K562 (cell line): ENCODE measurements around the gene BPTF.
"Not testable (repeated sequence)": the region's sequence is repeated elsewhere in the genome, so short reads cannot be mapped to it uniquely, and the experiment has no call there.

Experiments used
- ZBTB1 ChIP-seq: sonication (generic); formaldehyde crosslinking; IDR thresholded peaks from 2 replicates; pipeline ENCODE4 v1.8.1; 2023; ENCODE audit warnings: missing genetic modification reagents, low read depth, mild to moderate bottlenecking, borderline replicate concordance
- TF ChIP-seq, protein P1 (sequence below): fragments of 450-650 bp; conservative IDR thresholded peaks from 2 replicates; pipeline ENCODE4 v1.6.1; 2016; ENCODE audit warnings: missing genetic modification characterization, low read depth, mild to moderate bottlenecking, control low read depth, missing compliant biosample characterization
- TF ChIP-seq, protein P2 (sequence below): fragments of 450-650 bp; formaldehyde crosslinking; IDR thresholded peaks from 2 replicates; pipeline ENCODE4 v1.4.0; 2022; ENCODE audit warnings: missing genetic modification characterization
- TF ChIP-seq, protein P3 (sequence below), 3 experiments: IDR thresholded peaks in 2 of 3; conservative IDR thresholded peaks in 1 of 3; 2 replicates each; pipeline ENCODE4 v1.5.1; 2011 to 2012; ENCODE audit warnings: low read length in 3 of 3, mild to moderate bottlenecking in 3 of 3, control low read depth in 2 of 3, improper control_type of control experiment in 1 of 3, inconsistent platforms in 1 of 3, low read depth in 1 of 3, mixed read lengths in 1 of 3, moderate library complexity in 1 of 3; ENCODE audit not compliant: insufficient read depth in 2 of 3

DNA sequence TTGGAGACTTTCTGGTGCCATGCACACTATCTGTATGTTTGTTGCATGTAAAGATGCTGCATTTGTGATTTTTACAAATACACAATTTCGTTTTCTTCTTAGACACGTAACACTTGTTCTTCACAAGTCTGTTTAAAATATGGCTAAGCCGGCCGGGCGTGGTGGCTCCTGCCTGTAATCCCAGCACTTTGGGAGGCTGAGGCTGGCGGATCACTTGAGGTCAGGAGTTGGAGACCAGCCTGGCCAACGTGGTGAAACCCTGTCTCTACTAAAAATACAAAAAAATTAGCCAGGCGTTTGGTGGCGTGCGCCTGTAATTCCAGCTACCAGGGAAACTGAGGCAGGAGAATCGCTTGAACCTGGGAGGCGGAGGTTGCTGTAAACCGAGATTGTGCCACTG is 195.5 kb downstream of the BPTF start:
- TF ChIP-seq, protein P1, sequence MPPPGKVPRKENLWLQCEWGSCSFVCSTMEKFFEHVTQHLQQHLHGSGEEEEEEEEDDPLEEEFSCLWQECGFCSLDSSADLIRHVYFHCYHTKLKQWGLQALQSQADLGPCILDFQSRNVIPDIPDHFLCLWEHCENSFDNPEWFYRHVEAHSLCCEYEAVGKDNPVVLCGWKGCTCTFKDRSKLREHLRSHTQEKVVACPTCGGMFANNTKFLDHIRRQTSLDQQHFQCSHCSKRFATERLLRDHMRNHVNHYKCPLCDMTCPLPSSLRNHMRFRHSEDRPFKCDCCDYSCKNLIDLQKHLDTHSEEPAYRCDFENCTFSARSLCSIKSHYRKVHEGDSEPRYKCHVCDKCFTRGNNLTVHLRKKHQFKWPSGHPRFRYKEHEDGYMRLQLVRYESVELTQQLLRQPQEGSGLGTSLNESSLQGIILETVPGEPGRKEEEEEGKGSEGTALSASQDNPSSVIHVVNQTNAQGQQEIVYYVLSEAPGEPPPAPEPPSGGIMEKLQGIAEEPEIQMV (tag) = not testable (repeated sequence)
- TF ChIP-seq ZBTB1 (CRISPR knock-in tag) = not testable (repeated sequence)
- TF ChIP-seq, protein P2, sequence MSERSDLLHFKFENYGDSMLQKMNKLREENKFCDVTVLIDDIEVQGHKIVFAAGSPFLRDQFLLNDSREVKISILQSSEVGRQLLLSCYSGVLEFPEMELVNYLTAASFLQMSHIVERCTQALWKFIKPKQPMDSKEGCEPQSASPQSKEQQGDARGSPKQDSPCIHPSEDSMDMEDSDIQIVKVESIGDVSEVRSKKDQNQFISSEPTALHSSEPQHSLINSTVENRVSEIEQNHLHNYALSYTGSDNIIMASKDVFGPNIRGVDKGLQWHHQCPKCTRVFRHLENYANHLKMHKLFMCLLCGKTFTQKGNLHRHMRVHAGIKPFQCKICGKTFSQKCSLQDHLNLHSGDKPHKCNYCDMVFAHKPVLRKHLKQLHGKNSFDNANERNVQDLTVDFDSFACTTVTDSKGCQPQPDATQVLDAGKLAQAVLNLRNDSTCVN (CRISPR knock-in tag) = not testable (repeated sequence)
- TF ChIP-seq, protein P3, sequence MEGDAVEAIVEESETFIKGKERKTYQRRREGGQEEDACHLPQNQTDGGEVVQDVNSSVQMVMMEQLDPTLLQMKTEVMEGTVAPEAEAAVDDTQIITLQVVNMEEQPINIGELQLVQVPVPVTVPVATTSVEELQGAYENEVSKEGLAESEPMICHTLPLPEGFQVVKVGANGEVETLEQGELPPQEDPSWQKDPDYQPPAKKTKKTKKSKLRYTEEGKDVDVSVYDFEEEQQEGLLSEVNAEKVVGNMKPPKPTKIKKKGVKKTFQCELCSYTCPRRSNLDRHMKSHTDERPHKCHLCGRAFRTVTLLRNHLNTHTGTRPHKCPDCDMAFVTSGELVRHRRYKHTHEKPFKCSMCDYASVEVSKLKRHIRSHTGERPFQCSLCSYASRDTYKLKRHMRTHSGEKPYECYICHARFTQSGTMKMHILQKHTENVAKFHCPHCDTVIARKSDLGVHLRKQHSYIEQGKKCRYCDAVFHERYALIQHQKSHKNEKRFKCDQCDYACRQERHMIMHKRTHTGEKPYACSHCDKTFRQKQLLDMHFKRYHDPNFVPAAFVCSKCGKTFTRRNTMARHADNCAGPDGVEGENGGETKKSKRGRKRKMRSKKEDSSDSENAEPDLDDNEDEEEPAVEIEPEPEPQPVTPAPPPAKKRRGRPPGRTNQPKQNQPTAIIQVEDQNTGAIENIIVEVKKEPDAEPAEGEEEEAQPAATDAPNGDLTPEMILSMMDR (IDR thresholded peaks at IDR 0.05 in 2 of 3, conservative IDR thresholded peaks at IDR 0.05 in 1 of 3; ENCODE audit: insufficient read depth in 2 of 3, low read depth in 1 of 3, low read length in 3 of 3) = not testable (repeated sequence)
